ENCODE data around the gene RARG. TPM values are rescaled to one million over a fixed set of nuclear protein-coding genes. Genes with fewer than 3 reads are reported as not detected.
A peak's percentile ranks its signal among the peaks of the same experiment; 100 is the strongest.

Gene RARG
- total and polyA plus RNA-seq, 2 of the 8 experiments (the other 6 are each of a cell fraction or from before 2014, with no cell fraction given): 68.6 to 68.9 TPM

GRCh38 chr12:53180220-53180930, 51.6 kb downstream of the RARG start, which contains the start of the genes CSAD and ZNF740:
TSS of gene CSAD (minus strand) at chr12:53180925. CDS start at chr12:53173470, 7,455 bp downstream.
TSS of gene ZNF740 (plus strand) at chr12:53180722. CDS start at chr12:53181984, 1,262 bp downstream.
- 1% methylated on average over 47 of the region's 70 CpGs; no CpG with 5 or more reads in 1 of the 2 experiments for WGBS, 2 experiments (ENCODE audit: extremely low coverage in 1 of 2, insufficient coverage in 1 of 2, insufficient read length in 1 of 2, insufficient replicate concordance in 2 of 2, low coverage in 1 of 2, low lambda C conversion rate in 2 of 2, missing lambda C conversion rate in 1 of 2)
- FAIRE-seq: no peak
- H2BK120ac ChIP-seq (replicated peaks; ENCODE audit: low read depth, low read length): no peak within 1 kb of the TSS
- TF ChIP-seq CBX8 (IDR thresholded peaks at IDR 0.05; ENCODE audit: borderline replicate concordance, low read depth, low read length): no peak
- peak; percentile 98 for TF ChIP-seq YY1 (IDR thresholded peaks at IDR 0.05; ENCODE audit: low read depth, low read length)
- no peak for TF ChIP-seq KDM5A (IDR thresholded peaks at IDR 0.05; ENCODE audit: low read length)
- no peak for TF ChIP-seq SRF (IDR thresholded peaks at IDR 0.05; ENCODE audit: low read depth, low read length)
- TF ChIP-seq CTBP2 (IDR thresholded peaks at IDR 0.05; ENCODE audit: borderline replicate concordance, insufficient read depth, insufficient read length, low read length): no peak
- peak; percentile 70 for TF ChIP-seq KDM4A (IDR thresholded peaks at IDR 0.05; ENCODE audit: low read depth, low read length, severe bottlenecking)
- peak in 1 of 2 experiments; percentile 52; a peak in 1 of 3 replicates for TF ChIP-seq POLR2A (IDR thresholded peaks at IDR 0.05; ENCODE audit: control extremely low read depth in 1 of 2, low read depth in 2 of 2, low read length in 2 of 2)
- 0 out of 2 replicates have a peak, but pooled peaks have one; percentile 30 for TF ChIP-seq SP4 (IDR thresholded peaks at IDR 0.05; ENCODE audit: low read length)
- no peak for TF ChIP-seq BCL11A (IDR thresholded peaks at IDR 0.05; ENCODE audit: low read depth in 2 of 2, low read length in 2 of 2)
- peak; percentile 97 for TF ChIP-seq EGR1 (IDR thresholded peaks at IDR 0.05; ENCODE audit: borderline replicate concordance, low read depth, low read length)
- peak; percentile 75 for TF ChIP-seq NRF1 (IDR thresholded peaks at IDR 0.05; ENCODE audit: low read depth, low read length)
- peak; percentile 14; the same call in 1 of the 2 replicates for TF ChIP-seq TAF1 (IDR thresholded peaks at IDR 0.05; ENCODE audit: low read depth, low read length)

More at GRCh38 chr12:53180220-53180930, 51.6 kb downstream of the RARG start, which contains the start of the genes CSAD and ZNF740:
- Histone ChIP-seq H3K4ac (replicated peaks; ENCODE audit: insufficient read length, low read depth, low read length) (peak within 1 kb of the TSS; percentile 45), H2BK15ac (ENCODE audit: low read length) (peak within 1 kb of the TSS; percentile 85; the same call in 1 of the 2 replicates), H3K14ac (ENCODE audit: insufficient read length) (no peak within 1 kb of the TSS), H3K79me2 (ENCODE audit: control insufficient read depth in 1 of 2, insufficient read depth in 2 of 2, low read length in 2 of 2) (peaks cover 0 to 11% of the 10 kb centered on the region in 2 experiments; a peak in 2 of 4 replicates), H3K18ac (ENCODE audit: extremely low read depth, low read length) (peak within 1 kb of the TSS; percentile 97), H3K4me3 (ENCODE audit: extremely low read depth in 1 of 4, insufficient read depth in 2 of 4, low read depth in 3 of 4, low read length in 4 of 4) (peak within 1 kb of the TSS; percentile 71 to 89 (median 83)), H3K4me2 (ENCODE audit: insufficient read depth in 1 of 2, low read depth in 2 of 2, low read length in 2 of 2) (peak within 1 kb of the TSS; percentile 95), H2AFZ (ENCODE audit: low read length) (peak within 1 kb of the TSS; percentile 89), H3K79me1 (ENCODE audit: low read depth, low read length) (peaks cover 2% of the 10 kb centered on the region; the same call in 1 of the 2 replicates), H2BK5ac (ENCODE audit: low read depth, low read length) (peak within 1 kb of the TSS; percentile 89; the same call in 1 of the 2 replicates), H4K5ac (ENCODE audit: insufficient read length, low read depth, low read length) (peak within 1 kb of the TSS; percentile 96), H3K4me1 (replicated peaks in 1 of 4; ENCODE audit: control insufficient read depth in 3 of 4, insufficient read depth in 4 of 4, low read length in 3 of 4) (peaks cover 2 to 10% (median 4%) of the 10 kb centered on the region in 4 experiments; a peak in 6 of 7 replicates), H3K9ac (replicated peaks in 1 of 4; ENCODE audit: extremely low read depth in 1 of 4, low read depth in 3 of 4, low read length in 3 of 4) (peak within 1 kb of the TSS; percentile 57 to 71 (median 68)), H3K27me3 (replicated peaks in 1 of 4; ENCODE audit: control insufficient read depth in 3 of 4, extremely low read depth in 1 of 4, insufficient read depth in 3 of 4, low read length in 3 of 4) (peaks cover 7 to 35% (median 21%) of the 10 kb centered on the region in 4 experiments), H4K91ac (replicated peaks; ENCODE audit: insufficient read length, low read length) (peak within 1 kb of the TSS; percentile 80), H2BK20ac (ENCODE audit: low read length) (no peak within 1 kb of the TSS), H3K23me2 (ENCODE audit: low read depth, low read length) (peaks cover 8% of the 10 kb centered on the region), H3K27ac (ENCODE audit: low read depth, low read length) (peak within 1 kb of the TSS; percentile 50; the same call in 1 of the 2 replicates), H4K8ac (ENCODE audit: extremely low read depth, insufficient read depth, low read length) (peak within 1 kb of the TSS; percentile 83), H3K36me3 (ENCODE audit: control insufficient read depth in 2 of 4, insufficient read depth in 4 of 4, low read length in 3 of 4) (peaks cover 6 to 27% (median 16%) of the 10 kb centered on the region in 4 experiments; a peak in 7 of 8 replicates), H3K9me3 (ENCODE audit: insufficient read depth in 2 of 2, low read depth in 1 of 2, low read length in 1 of 2) (no peaks in the 10 kb centered on the region), H2AK5ac (ENCODE audit: low read depth, low read length) (no peak within 1 kb of the TSS), H2BK12ac (ENCODE audit: low read depth, low read length) (no peak within 1 kb of the TSS), H3K23ac (ENCODE audit: insufficient read length) (no peak within 1 kb of the TSS), H4K20me1 (replicated peaks in 1 of 2; ENCODE audit: control insufficient read depth in 1 of 2, insufficient read depth in 2 of 2, low read length in 2 of 2) (peaks cover 4 to 10% of the 10 kb centered on the region in 2 experiments), H3K56ac (replicated peaks; ENCODE audit: insufficient read length, low read depth, low read length) (peak within 1 kb of the TSS; percentile 91)
- ChIA-PET POLR2A (ENCODE audit: partially characterized antibody) (interaction anchor here (0.6 to 3.8 kb wide), 20 partner anchors 9 to 273 kb away, joined by 3 to 18 read pairs (median 4); partner anchors contain the start of genes EIF4B and MYG1), CTCF (ENCODE audit: partially characterized antibody) (interaction anchor here (0.6 to 11.1 kb wide), 13 partner anchors 11 to 295 kb away, joined by 3 to 164 read pairs (median 4); partner anchors contain the start of genes ESPL1 and ITGB7)
- DNase-seq (ENCODE audit: low read depth in 1 of 2, low spot score in 2 of 2): peak; percentile 94
